Neural cell (in vitro differentiated cells): Measurements from ENCODE around the gene C9orf72. TPM values are rescaled to one million over a fixed set of nuclear protein-coding genes. Genes with fewer than 3 reads are reported as not detected.

Experiments
- H2AFZ ChIP-seq: fragments of 200-600, 300-800 bp; sonication (generic), shearing (Covaris generic); 2 replicates; pipeline ENCODE4 v1.6.0; 2014; ENCODE audit warnings: low read depth, mild to moderate bottlenecking, antibody characterized with exemption, low read length, moderate library complexity
- H3F3A ChIP-seq: fragments of 200-600 bp; shearing (Covaris generic); 2 replicates; pipeline ENCODE4 v1.6.1; 2016; ENCODE audit warnings: mild to moderate bottlenecking, moderate library complexity, mixed read lengths, antibody characterized with exemption, low read length; ENCODE audit not compliant: insufficient read depth, poor library complexity, severe bottlenecking
- H3K27ac ChIP-seq: fragments of 200-600, 300-800 bp; sonication (generic), shearing (Covaris generic); 2 replicates; pipeline ENCODE4 v1.5.1; 2014; ENCODE audit warnings: mild to moderate bottlenecking, low read length, moderate library complexity
- H3K27me3 ChIP-seq: fragments of 300-800, 200-600 bp; sonication (generic), shearing (Covaris generic); 2 replicates; pipeline ENCODE4 v1.6.0; 2014; ENCODE audit warnings: mild to moderate bottlenecking, low read depth, low read length, moderate library complexity; ENCODE audit not compliant: insufficient read depth
- H3K36me3 ChIP-seq: fragments of 300-800, 200-600 bp; sonication (generic), shearing (Covaris generic); 2 replicates; pipeline ENCODE4 v1.5.1; 2014; ENCODE audit warnings: mild to moderate bottlenecking, antibody characterized with exemption, low read length, moderate library complexity; ENCODE audit not compliant: insufficient read depth
- H3K4me2 ChIP-seq: fragments of 300-800, 200-600 bp; sonication (generic), shearing (Covaris generic); 2 replicates; pipeline ENCODE4 v1.6.0; 2014; ENCODE audit warnings: mild to moderate bottlenecking, low read length
- H3K4me3 ChIP-seq: fragments of 300-800, 200-600 bp; sonication (generic), shearing (Covaris generic); 2 replicates; pipeline ENCODE4 v1.5.1; 2014; ENCODE audit warnings: mild to moderate bottlenecking, low read length, moderate library complexity
- H3K79me2 ChIP-seq: fragments of 200-600 bp; shearing (Covaris generic); replicated peaks from 2 replicates; pipeline ENCODE4 v1.6.0; 2014; ENCODE audit warnings: mild to moderate bottlenecking, low read length, moderate library complexity; ENCODE audit not compliant: insufficient read depth
- H3K9ac ChIP-seq: fragments of 300-800, 200-600 bp; sonication (generic), shearing (Covaris generic); 2 replicates; pipeline ENCODE4 v1.6.1; 2016; ENCODE audit warnings: mild to moderate bottlenecking, low read length, mixed read lengths
- H3K9me2 ChIP-seq: fragments of 200-600 bp; shearing (Covaris generic); 2 replicates; pipeline ENCODE4 v1.6.1; 2016; ENCODE audit warnings: mild to moderate bottlenecking, low read length, mixed read lengths; ENCODE audit not compliant: insufficient read depth
- H3K9me3 ChIP-seq: fragments of 200-600, 300-800 bp; sonication (generic), shearing (Covaris generic); 2 replicates; pipeline ENCODE4 v1.6.1; 2016; ENCODE audit warnings: mild to moderate bottlenecking, mixed run types, low read length, moderate library complexity, mixed read lengths
- H4K20me1 ChIP-seq: fragments of 200-600 bp; shearing (Covaris generic); 2 replicates; pipeline ENCODE4 v1.6.1; 2016; ENCODE audit warnings: mild to moderate bottlenecking, mixed run types; ENCODE audit not compliant: insufficient read depth
- EP300 ChIP-seq: fragments of 450-650 bp; conservative IDR thresholded peaks from 2 replicates; pipeline ENCODE4 v1.6.1; 2014; ENCODE audit warnings: antibody characterized with exemption, mild to moderate bottlenecking, moderate library complexity; ENCODE audit not compliant: poor library complexity, severe bottlenecking
- EZH2 ChIP-seq: fragments of 200-600, 300-800 bp; shearing (Covaris generic), sonication (generic); IDR thresholded peaks from 2 replicates; pipeline ENCODE4 v1.6.1; 2014; ENCODE audit warnings: antibody characterized with exemption, low read length, borderline replicate concordance, mild to moderate bottlenecking; ENCODE audit not compliant: insufficient read depth, poor library complexity, severe bottlenecking
- MXI1 ChIP-seq: fragments of 450-650 bp; conservative IDR thresholded peaks from 2 replicates; pipeline ENCODE4 v1.6.1; 2014; ENCODE audit warnings: antibody characterized with exemption, mild to moderate bottlenecking; ENCODE audit not compliant: poor library complexity, severe bottlenecking
- POLR2AphosphoS5 ChIP-seq: IDR thresholded peaks from 2 replicates; pipeline ENCODE4 v1.6.1; 2012
- RAD21 ChIP-seq: fragments of 450-650 bp; conservative IDR thresholded peaks from 2 replicates; pipeline ENCODE4 v1.6.1; 2014; ENCODE audit warnings: antibody characterized with exemption, mild to moderate bottlenecking, moderate library complexity
- SMC3 ChIP-seq: fragments of 450-650 bp; conservative IDR thresholded peaks from 2 replicates; pipeline ENCODE4 v1.6.1; 2014; ENCODE audit warnings: antibody characterized with exemption, mild to moderate bottlenecking, moderate library complexity; ENCODE audit not compliant: poor library complexity
- TAF1 ChIP-seq: IDR thresholded peaks from 2 replicates; pipeline ENCODE4 v1.6.1; 2012; ENCODE audit warnings: low read depth
- polyA plus RNA-seq: library from polyadenylated mRNA; depleted of rRNA; stranded (reverse); fragments of >200 nt; gene quantifications from 2 replicates; pipeline ENCODE4 v1.2.3, GENCODE V29; 2014
- TF ChIP-seq, protein P1 (sequence below): fragments of 450-650 bp; IDR thresholded peaks from 2 replicates; pipeline ENCODE4 v1.5.1; 2014; ENCODE audit warnings: antibody characterized with exemption, mild to moderate bottlenecking, moderate library complexity; ENCODE audit not compliant: poor library complexity, severe bottlenecking
- TF ChIP-seq, protein P2 (sequence below): IDR thresholded peaks from 2 replicates; pipeline ENCODE4 v1.6.1; 2012; ENCODE audit warnings: borderline replicate concordance

C9orf72 gene
- polyA plus RNA-seq, 1 donor from 2014 or later, result 166 TPM

DNA sequence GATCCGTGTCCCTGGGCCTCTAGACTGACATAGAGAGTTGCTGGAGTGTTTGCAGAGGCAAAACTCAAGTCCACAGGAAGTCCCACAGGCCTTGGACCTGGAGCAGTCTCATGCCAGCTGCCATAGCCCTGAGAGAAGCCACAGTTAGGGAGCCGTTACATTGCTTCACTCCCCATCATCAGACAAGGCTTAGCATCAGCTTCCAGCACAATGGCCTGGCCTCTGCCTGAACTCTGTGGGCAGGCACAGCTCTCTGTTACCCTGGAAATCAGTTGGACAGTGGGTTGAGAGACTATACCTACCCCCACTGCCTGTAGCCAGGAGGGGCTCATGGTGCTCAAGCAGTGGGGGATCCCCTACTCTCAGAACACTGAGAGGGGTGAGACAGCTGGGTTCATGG, 16.2 kb upstream of the C9orf72 start:
- H3K79me2 ChIP-seq, result no peaks in the 10 kb centered on the region
- H3K36me3 ChIP-seq, result no peaks in the 10 kb centered on the region
- no peak overlapping the region for H3K4me3 ChIP-seq
- H3K4me2 ChIP-seq, result no peak overlapping the region
- no peaks in the 10 kb centered on the region for H3K27me3 ChIP-seq
- H4K20me1 ChIP-seq, result no peaks in the 10 kb centered on the region
- H3K9ac ChIP-seq, result no peak overlapping the region
- H3K27ac ChIP-seq, result no peak overlapping the region
- no peaks in the 10 kb centered on the region for H3K9me3 ChIP-seq
- TF ChIP-seq, protein P1, sequence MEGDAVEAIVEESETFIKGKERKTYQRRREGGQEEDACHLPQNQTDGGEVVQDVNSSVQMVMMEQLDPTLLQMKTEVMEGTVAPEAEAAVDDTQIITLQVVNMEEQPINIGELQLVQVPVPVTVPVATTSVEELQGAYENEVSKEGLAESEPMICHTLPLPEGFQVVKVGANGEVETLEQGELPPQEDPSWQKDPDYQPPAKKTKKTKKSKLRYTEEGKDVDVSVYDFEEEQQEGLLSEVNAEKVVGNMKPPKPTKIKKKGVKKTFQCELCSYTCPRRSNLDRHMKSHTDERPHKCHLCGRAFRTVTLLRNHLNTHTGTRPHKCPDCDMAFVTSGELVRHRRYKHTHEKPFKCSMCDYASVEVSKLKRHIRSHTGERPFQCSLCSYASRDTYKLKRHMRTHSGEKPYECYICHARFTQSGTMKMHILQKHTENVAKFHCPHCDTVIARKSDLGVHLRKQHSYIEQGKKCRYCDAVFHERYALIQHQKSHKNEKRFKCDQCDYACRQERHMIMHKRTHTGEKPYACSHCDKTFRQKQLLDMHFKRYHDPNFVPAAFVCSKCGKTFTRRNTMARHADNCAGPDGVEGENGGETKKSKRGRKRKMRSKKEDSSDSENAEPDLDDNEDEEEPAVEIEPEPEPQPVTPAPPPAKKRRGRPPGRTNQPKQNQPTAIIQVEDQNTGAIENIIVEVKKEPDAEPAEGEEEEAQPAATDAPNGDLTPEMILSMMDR, result no peak
- TF ChIP-seq MXI1, result no peak
- TF ChIP-seq, protein P2, sequence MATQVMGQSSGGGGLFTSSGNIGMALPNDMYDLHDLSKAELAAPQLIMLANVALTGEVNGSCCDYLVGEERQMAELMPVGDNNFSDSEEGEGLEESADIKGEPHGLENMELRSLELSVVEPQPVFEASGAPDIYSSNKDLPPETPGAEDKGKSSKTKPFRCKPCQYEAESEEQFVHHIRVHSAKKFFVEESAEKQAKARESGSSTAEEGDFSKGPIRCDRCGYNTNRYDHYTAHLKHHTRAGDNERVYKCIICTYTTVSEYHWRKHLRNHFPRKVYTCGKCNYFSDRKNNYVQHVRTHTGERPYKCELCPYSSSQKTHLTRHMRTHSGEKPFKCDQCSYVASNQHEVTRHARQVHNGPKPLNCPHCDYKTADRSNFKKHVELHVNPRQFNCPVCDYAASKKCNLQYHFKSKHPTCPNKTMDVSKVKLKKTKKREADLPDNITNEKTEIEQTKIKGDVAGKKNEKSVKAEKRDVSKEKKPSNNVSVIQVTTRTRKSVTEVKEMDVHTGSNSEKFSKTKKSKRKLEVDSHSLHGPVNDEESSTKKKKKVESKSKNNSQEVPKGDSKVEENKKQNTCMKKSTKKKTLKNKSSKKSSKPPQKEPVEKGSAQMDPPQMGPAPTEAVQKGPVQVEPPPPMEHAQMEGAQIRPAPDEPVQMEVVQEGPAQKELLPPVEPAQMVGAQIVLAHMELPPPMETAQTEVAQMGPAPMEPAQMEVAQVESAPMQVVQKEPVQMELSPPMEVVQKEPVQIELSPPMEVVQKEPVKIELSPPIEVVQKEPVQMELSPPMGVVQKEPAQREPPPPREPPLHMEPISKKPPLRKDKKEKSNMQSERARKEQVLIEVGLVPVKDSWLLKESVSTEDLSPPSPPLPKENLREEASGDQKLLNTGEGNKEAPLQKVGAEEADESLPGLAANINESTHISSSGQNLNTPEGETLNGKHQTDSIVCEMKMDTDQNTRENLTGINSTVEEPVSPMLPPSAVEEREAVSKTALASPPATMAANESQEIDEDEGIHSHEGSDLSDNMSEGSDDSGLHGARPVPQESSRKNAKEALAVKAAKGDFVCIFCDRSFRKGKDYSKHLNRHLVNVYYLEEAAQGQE, result no peak
- TF ChIP-seq EP300, result no peak
- no peak for TF ChIP-seq RAD21
- TF ChIP-seq TAF1, result no peak
- no peak for TF ChIP-seq POLR2AphosphoS5
- no peak for TF ChIP-seq SMC3
- TF ChIP-seq EZH2, result no peak
- H2AFZ ChIP-seq, result no peak overlapping the region
- H3F3A ChIP-seq, result no peaks in the 10 kb centered on the region
- no peaks in the 10 kb centered on the region for H3K9me2 ChIP-seq

GRCh38 chr9:27586304-27586703, 13.0 kb upstream of the C9orf72 start:
- Histone ChIP-seq H3K4me2 (no peak overlapping the region), H3K27ac (no peak overlapping the region), H3K9me3 (no peaks in the 10 kb centered on the region), H3K4me3 (no peak overlapping the region), H3F3A (no peaks in the 10 kb centered on the region), H4K20me1 (no peaks in the 10 kb centered on the region), H3K36me3 (no peaks in the 10 kb centered on the region), H3K27me3 (no peaks in the 10 kb centered on the region), H3K9me2 (no peaks in the 10 kb centered on the region), H2AFZ (no peak overlapping the region), H3K79me2 (no peaks in the 10 kb centered on the region), H3K9ac (no peak overlapping the region)
- TF ChIP-seq, protein P2, result no peak
- no peak for TF ChIP-seq EZH2
- no peak for TF ChIP-seq POLR2AphosphoS5
- no peak for TF ChIP-seq EP300
- TF ChIP-seq SMC3, result no peak
- TF ChIP-seq TAF1, result no peak
- no peak for TF ChIP-seq MXI1
- TF ChIP-seq, protein P1, result no peak
